DOHH2 (cell line): ENCODE results near the gene RAP1B.

ENCODE experiments used
- EZH2phosphoT487 ChIP-seq: fragments of 200-600 bp; sonication (generic); IDR thresholded peaks from 2 replicates; pipeline ENCODE4 v1.6.1; 2017; ENCODE audit warnings: borderline replicate concordance, mild to moderate bottlenecking, antibody characterized with exemption, low read length, moderate library complexity, mixed read lengths
- TF ChIP-seq, protein P1 (sequence below): fragments of 200-600 bp; sonication (generic); IDR thresholded peaks from one replicate; pipeline ENCODE4 v1.5.1; 2014; ENCODE audit warnings: antibody characterized with exemption, mild to moderate bottlenecking, low read depth, low read length; ENCODE audit not compliant: poor library complexity, severe bottlenecking

DNA sequence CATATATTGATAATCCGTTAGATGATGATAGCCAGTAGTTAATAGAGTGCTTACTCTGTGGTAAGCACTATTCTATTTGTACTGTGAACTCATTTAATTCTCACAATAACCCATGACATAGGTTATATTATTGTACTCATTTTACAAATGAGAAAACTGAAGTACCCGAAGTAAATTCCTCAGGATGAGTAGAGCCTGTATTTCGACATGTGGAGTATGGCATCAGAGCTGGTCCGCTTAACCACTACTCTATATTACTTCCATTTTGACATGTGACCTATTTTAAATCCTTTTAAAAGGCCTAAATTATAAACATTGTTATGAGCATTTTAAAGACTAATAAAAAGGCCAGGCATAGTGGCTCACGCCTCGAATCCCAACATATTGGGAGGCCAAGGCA is 8.0 kb upstream of the RAP1B start:
- TF ChIP-seq, protein P1, sequence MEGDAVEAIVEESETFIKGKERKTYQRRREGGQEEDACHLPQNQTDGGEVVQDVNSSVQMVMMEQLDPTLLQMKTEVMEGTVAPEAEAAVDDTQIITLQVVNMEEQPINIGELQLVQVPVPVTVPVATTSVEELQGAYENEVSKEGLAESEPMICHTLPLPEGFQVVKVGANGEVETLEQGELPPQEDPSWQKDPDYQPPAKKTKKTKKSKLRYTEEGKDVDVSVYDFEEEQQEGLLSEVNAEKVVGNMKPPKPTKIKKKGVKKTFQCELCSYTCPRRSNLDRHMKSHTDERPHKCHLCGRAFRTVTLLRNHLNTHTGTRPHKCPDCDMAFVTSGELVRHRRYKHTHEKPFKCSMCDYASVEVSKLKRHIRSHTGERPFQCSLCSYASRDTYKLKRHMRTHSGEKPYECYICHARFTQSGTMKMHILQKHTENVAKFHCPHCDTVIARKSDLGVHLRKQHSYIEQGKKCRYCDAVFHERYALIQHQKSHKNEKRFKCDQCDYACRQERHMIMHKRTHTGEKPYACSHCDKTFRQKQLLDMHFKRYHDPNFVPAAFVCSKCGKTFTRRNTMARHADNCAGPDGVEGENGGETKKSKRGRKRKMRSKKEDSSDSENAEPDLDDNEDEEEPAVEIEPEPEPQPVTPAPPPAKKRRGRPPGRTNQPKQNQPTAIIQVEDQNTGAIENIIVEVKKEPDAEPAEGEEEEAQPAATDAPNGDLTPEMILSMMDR, result no peak
- no peak for TF ChIP-seq EZH2phosphoT487
